ENCODE results near the gene CFAP299.

DNA sequence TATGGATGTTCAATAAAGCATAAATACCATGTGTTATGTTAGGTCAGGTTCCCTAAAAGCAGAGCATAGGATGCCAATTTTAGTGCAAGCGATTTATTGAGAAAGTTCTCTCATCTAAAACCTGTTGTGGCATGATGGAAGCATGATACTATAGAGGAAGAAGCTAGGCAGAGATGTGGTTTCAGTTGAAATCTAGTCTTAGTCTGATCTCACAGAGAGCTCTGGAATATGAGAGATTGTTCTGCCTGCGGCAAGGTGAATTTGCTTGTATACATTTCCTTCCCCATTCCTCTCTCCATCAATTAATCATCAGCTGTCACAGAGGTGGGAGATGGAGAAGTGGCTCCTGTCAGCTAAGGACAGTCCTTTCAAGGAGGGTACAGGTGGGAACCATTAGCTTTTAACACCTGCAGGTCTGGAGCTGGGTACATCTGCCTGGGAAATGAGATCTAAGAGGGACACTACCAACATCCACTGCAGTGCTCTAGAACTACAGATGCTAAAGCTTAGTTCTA is 252.4 kb downstream of the CFAP299 start:
- TF ChIP-seq POLR2AphosphoS5 (IDR thresholded peaks at IDR 0.05; ENCODE audit: low read depth, low read length) (no peak), POLR2A (IDR thresholded peaks at IDR 0.05; ENCODE audit: low read depth, low read length) (no peak), TAF1 (IDR thresholded peaks at IDR 0.05; ENCODE audit: low read depth, low read length) (no peak), PAX5 (IDR thresholded peaks at IDR 0.05; ENCODE audit: insufficient read depth, low read length, severe bottlenecking) (no peak), SPI1 (IDR thresholded peaks at IDR 0.05; ENCODE audit: low read depth, low read length) (no peak)

Data from GM12891 (cell line).